Lower leg skin (tissue), 4 donors: ENCODE data around the gene SLC37A1. TPM values are rescaled to one million over a fixed set of nuclear protein-coding genes. Genes with fewer than 3 reads are reported as not detected.

Experiments
- DNase-seq, 2 donors: peaks; one replicate each; pipeline ENCODE4 v3.0.0-alpha.2; 2019; ENCODE audit warnings: low spot score in 2 of 2
- H3K4me3 ChIP-seq: fragments of 200-600 bp; sonication (generic); 2 replicates; pipeline ENCODE4 v1.5.1; 2017; ENCODE audit warnings: mild to moderate bottlenecking, low read depth; ENCODE audit not compliant: poor library complexity, severe bottlenecking
- POLR2A ChIP-seq, 2 donors: fragments of 450-650 bp; IDR thresholded peaks; one replicate each; pipeline ENCODE4 v1.6.1; 2016 to 2017; ENCODE audit warnings: antibody characterized with exemption in 2 of 2, mild to moderate bottlenecking in 1 of 2, moderate library complexity in 1 of 2
- WGBS, 2 donors: methylation state at CpG; one replicate each; pipeline ENCODE4 v1.1.5; 2018; 5-methylcytosine and 5-hydroxymethylcytosine counted together
- intact Hi-C: fragments of 100-400 bp; cut with DNase I; formaldehyde crosslinking; loops from one replicate; pipeline ENCODE4 v1.15.0; 2023; ENCODE audit warnings: low total_unique reads
- total RNA-seq, 4 donors: library from RNA; depleted of rRNA; stranded (reverse); fragments of >200 nt; gene quantifications; one replicate each; pipeline ENCODE4 v1.1.0, GENCODE V29; 2016
- TF ChIP-seq, protein P1 (sequence below), 3 donors: fragments of 450-650 bp; IDR thresholded peaks; one replicate each; pipeline ENCODE4 v1.5.1; 2016; ENCODE audit warnings: antibody characterized with exemption in 3 of 3, mild to moderate bottlenecking in 3 of 3, moderate library complexity in 2 of 3

The SLC37A1 gene
- total RNA-seq, 4 donors from 2014 or later, result 7.4 to 19.2 (median 16.9) TPM

DNA sequence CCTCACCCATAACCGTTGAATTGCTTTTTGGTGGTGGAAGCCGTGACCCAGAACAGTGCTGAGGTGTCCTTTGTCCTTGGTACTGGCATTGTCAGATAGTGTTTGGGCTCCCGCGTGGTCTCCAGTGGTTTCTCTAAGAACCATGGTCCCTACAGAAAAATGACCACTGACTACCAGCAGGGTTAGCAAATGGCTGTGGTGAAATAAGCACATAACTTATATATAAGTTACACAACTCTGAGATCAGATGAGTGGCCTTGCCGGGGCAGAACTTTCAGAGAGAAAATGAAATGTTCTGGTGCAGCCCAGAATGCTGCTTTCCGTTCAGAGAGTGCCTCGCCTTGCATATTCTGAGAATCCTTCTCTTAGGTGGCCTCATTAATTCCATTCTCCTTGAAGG is 5.0 kb downstream of the SLC37A1 start:
- TF ChIP-seq POLR2A (IDR thresholded peaks at IDR 0.05), result no peak
- TF ChIP-seq, protein P1, sequence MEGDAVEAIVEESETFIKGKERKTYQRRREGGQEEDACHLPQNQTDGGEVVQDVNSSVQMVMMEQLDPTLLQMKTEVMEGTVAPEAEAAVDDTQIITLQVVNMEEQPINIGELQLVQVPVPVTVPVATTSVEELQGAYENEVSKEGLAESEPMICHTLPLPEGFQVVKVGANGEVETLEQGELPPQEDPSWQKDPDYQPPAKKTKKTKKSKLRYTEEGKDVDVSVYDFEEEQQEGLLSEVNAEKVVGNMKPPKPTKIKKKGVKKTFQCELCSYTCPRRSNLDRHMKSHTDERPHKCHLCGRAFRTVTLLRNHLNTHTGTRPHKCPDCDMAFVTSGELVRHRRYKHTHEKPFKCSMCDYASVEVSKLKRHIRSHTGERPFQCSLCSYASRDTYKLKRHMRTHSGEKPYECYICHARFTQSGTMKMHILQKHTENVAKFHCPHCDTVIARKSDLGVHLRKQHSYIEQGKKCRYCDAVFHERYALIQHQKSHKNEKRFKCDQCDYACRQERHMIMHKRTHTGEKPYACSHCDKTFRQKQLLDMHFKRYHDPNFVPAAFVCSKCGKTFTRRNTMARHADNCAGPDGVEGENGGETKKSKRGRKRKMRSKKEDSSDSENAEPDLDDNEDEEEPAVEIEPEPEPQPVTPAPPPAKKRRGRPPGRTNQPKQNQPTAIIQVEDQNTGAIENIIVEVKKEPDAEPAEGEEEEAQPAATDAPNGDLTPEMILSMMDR (IDR thresholded peaks at IDR 0.05), result no peak
- no peak overlapping the region for H3K4me3 ChIP-seq
- intact Hi-C loops, result no loop called here
- 93% methylated on average over 7 of the region's 7 CpGs for WGBS, 2 donors
- no peak for DNase-seq

GRCh38 chr21:42520628-42521253 is 7.1 kb downstream of the SLC37A1 start:
- DNase-seq, result peak in 1 of 2 donors; percentile 77
- intact Hi-C loops, result no loop called here
- 90 to 92% methylated on average over 18 of the region's 18 CpGs for WGBS, 2 donors
- H3K4me3 ChIP-seq, result no peak overlapping the region
- TF ChIP-seq POLR2A (IDR thresholded peaks at IDR 0.05), result no peak
- TF ChIP-seq, protein P1 (IDR thresholded peaks at IDR 0.05), result no peak

GRCh38 chr21:42521384-42521783 is 7.7 kb downstream of the SLC37A1 start:
- H3K4me3 ChIP-seq, result no peak overlapping the region
- TF ChIP-seq, protein P1 (IDR thresholded peaks at IDR 0.05), result no peak
- no peak for TF ChIP-seq POLR2A (IDR thresholded peaks at IDR 0.05)
- 79 to 91% methylated on average over 1 of the region's 1 CpG for WGBS, 2 donors
- DNase-seq, result peak in 1 of 2 donors; percentile 3
- intact Hi-C loops, result no loop called here

DNA sequence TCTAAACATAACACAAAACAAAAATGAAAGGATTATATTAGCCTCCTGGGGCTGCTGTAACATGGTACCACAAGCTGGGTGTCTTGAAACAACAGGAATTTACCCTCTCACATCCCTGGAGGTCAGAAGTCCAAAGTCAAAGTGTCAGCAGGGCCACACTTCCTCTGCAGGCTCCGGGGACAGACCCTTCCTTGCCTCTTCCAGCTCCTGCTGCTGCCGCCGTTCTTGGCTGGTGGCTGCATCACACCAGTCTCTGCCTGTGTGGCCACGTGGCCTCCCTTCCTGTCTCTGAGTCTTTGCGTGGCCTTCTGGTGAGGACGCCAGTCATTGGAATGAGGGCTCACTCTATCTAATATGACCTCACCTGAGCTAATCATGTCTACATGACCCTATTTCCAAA is 8.2 kb downstream of the SLC37A1 start:
- no peak overlapping the region for H3K4me3 ChIP-seq
- WGBS, 2 donors, result 86 to 89% methylated on average over 6 of the region's 6 CpGs
- intact Hi-C loops, result no loop called here
- DNase-seq, result peak in 1 of 2 donors; percentile 62
- TF ChIP-seq, protein P1 (IDR thresholded peaks at IDR 0.05), result no peak
- no peak for TF ChIP-seq POLR2A (IDR thresholded peaks at IDR 0.05)

GRCh38 chr21:42522271-42522670 is 8.6 kb downstream of the SLC37A1 start:
- intact Hi-C loops, result no loop called here
- 91 to 93% methylated on average over 14 of the region's 14 CpGs for WGBS, 2 donors
- DNase-seq, result peak in 1 of 2 donors; percentile 76
- H3K4me3 ChIP-seq, result no peak overlapping the region
- TF ChIP-seq POLR2A (IDR thresholded peaks at IDR 0.05), result no peak
- TF ChIP-seq, protein P1 (IDR thresholded peaks at IDR 0.05), result no peak

- H3K4me3 ChIP-seq, result no peak overlapping the region
- intact Hi-C loops, result no loop called here
- 98% methylated on average over 6 to 8 of the region's 8 CpGs for WGBS, 2 donors
- DNase-seq, result no peak
- TF ChIP-seq, protein P1 (IDR thresholded peaks at IDR 0.05), result no peak
- TF ChIP-seq POLR2A (IDR thresholded peaks at IDR 0.05), result no peak
Observed at GRCh38 chr21:42522771-42523170, 9.1 kb downstream of the SLC37A1 start.
